Measurements from ENCODE around the gene RPL13A. TPM values are rescaled to one million over a fixed set of nuclear protein-coding genes. Genes with fewer than 3 reads are reported as not detected.

RPL13A gene
- total RNA-seq, 4 donors from 2014 or later: 2,421 to 3,217 (median 2,855) TPM

DNA sequence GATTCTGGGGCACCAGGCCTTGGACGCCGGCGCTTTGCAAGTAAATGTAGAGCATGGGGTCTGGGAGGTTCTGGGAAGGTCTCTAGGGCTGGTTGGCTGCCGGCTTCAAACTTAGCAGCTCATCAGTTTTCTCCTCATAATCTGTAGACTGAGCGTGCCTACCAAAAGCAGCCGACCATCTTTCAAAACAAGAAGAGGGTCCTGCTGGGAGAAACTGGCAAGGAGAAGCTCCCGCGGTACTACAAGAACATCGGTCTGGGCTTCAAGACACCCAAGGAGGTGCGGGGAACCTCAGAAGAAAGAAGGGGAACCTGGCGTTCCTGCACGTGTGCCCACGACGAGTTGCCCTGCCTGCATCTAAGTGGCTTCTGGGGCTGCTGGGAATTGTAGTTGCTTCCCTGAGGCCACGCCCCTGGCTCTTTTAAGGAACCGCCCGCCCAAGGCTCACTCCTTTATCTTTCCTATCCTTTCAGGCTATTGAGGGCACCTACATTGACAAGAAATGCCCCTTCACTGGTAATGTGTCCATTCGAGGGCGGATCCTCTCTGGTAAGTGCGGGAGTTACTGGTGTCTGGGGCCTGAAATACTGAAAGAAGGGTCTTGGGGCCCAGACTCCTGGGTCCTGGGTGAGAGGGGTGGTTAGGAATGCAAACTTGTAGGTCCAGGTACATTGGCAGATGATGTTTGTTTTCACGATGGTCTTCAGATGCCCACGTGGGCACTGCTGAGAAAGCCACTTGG, 9.8 kb downstream of the RPL13A start:
- TF ChIP-seq, protein P1, sequence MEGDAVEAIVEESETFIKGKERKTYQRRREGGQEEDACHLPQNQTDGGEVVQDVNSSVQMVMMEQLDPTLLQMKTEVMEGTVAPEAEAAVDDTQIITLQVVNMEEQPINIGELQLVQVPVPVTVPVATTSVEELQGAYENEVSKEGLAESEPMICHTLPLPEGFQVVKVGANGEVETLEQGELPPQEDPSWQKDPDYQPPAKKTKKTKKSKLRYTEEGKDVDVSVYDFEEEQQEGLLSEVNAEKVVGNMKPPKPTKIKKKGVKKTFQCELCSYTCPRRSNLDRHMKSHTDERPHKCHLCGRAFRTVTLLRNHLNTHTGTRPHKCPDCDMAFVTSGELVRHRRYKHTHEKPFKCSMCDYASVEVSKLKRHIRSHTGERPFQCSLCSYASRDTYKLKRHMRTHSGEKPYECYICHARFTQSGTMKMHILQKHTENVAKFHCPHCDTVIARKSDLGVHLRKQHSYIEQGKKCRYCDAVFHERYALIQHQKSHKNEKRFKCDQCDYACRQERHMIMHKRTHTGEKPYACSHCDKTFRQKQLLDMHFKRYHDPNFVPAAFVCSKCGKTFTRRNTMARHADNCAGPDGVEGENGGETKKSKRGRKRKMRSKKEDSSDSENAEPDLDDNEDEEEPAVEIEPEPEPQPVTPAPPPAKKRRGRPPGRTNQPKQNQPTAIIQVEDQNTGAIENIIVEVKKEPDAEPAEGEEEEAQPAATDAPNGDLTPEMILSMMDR (IDR thresholded peaks at IDR 0.05; ENCODE audit: low read depth): no peak

DNA sequence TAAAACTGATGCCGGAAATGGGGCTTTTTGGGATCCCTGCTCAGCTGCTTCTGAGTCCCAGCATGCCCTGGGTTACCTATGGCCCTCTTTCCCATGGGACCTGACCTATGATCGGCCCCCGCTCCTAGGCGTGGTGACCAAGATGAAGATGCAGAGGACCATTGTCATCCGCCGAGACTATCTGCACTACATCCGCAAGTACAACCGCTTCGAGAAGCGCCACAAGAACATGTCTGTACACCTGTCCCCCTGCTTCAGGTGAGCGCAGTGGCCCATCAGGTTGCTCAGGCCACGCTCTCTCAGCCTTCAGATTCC, 10.3 kb downstream of the RPL13A start:
- TF ChIP-seq, protein P1 (IDR thresholded peaks at IDR 0.05; ENCODE audit: low read depth): no peak

DNA sequence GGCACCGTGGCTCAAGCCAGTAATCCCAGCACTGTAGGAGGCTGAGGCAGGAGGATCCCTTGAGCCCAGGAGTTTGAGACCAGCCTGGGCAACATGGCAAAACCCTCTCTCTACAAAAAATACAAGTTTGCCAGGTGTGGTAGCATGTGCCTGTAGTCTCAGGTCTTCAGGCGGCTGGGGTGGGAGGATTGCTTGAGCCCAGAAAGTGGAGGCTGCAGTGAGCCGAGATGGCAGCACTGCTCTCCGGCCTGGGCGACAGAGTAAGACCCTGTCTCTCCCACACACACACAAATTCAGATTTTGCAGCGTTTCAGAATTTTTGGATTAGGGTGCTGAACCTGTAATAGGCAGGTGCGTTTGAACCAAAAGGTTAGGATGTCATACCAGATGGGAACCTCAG, 11.1 kb downstream of the RPL13A start:
- TF ChIP-seq, protein P1 (IDR thresholded peaks at IDR 0.05; ENCODE audit: low read depth): no peak

DNA sequence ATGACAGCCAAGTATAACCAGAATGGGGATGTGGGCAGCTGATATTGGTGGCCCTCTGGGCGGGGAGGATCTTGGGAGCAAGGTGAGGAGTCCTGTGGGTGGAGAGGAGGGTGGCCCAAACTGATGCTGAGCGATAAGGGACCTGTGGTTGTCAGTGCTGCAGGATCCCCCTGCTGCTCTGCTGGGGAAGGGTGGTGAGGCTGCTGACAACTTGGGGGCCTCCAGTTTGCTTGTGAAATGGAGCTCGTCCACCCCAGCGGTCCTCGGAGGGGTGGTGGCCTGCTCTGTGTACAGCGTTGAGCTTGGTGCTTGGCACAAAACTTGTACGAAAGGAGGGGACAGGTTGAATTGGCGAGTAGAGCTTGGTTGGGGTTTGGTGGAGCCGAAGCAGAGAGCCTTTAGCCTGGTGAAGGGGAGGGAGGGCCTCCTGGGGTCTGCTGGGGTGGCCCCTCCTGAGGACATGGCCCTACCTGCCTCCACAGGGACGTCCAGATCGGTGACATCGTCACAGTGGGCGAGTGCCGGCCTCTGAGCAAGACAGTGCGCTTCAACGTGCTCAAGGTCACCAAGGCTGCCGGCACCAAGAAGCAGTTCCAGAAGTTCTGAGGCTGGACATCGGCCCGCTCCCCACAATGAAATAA, 11.7 kb downstream of the RPL13A start:
- TF ChIP-seq, protein P1 (IDR thresholded peaks at IDR 0.05; ENCODE audit: low read depth): no peak

DNA sequence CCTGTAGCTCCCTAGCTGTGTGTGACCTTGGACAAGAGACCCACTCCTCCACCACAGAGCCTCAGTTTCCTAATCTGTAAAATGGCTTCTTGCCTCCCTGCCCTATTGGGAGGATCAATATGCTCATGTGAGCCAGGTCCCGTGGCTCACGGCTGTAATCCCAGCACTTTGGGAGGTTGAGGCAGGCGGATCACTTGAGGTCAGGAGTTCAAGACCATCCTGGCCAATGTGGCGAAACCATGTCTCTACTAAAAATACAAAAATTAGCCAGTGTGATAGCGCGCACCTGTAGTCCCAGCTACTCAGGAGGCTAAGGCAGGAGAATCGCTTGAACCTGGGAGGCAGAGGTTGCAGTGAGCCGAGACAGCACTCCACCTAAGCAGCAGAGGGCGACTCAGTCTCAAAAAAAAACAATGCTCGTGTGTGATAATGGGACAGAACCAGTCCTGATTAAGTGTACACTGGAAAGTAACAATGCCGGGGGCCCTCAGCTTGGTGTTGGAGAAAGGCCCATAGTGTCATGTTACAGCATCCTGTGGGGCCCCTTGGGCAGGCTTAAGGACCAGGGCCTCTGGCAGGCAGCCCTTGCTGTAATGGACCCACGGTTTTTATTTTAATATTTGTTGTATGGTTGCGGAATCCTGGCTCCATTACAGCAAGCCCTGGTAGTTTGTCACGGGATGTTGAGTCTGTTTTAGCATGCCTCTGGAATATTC, 15.6 kb downstream of the RPL13A start:
- TF ChIP-seq, protein P1 (IDR thresholded peaks at IDR 0.05; ENCODE audit: low read depth): no peak

DNA sequence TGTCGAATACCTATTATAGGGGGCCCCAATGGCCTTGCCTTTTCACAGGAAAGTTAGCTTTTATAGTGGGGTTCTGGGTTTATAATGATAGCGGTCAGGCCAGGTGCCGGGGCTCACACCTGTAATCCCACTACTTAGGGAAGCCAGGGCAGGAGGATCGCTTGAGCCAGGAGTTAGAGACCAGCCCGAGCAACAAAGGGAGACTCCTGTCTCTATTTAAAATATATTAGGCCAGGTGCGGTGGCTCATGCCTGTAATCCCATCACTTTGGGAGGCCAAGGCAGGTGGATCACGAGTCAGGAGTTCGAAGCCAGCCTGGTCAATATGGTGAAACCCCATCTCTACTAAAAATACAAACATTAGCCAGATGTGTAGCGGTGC, 16.2 kb downstream of the RPL13A start:
- TF ChIP-seq, protein P1 (IDR thresholded peaks at IDR 0.05; ENCODE audit: low read depth): no peak

DNA sequence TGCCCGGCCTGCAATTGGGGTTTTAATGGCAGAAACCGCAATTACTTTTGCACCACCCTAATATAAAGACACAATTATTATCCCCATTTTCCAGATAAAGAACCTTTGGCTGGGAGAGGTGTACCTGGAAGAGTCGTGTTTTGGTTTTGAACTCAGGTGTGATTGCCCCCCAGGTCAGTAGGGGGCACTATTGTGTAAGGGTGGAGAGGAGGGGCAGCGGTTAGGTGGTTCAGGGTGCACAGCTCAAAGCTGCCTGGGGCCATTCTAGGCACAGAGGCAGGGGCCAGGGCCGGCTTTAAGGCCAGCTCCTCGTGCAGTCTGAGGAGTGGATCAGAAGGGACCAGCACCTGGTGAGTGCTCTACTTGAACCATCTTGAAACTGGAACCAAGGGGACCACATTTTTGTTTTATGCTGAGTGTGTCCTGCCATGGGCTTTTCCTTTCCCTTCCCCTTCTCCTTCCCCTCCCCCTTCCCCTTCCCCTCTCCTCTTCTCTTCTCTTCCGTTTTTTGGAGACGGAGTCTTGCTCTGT, 19.2 kb downstream of the RPL13A start:
- TF ChIP-seq, protein P1 (IDR thresholded peaks at IDR 0.05; ENCODE audit: low read depth): no peak

Data from subcutaneous adipose tissue (tissue), 4 donors.